Choroid plexus epithelial cell (primary cell): Measurements from ENCODE around the gene LPP.

Source experiments
- DNase-seq: peaks from one replicate; pipeline ENCODE4 v3.0.0-alpha.2; 2010; ENCODE audit warnings: low read depth
- H3K4me3 ChIP-seq: 2 replicates; pipeline ENCODE4 v1.5.1; 2011; ENCODE audit warnings: low read depth, mild to moderate bottlenecking, control low read depth, low read length, moderate library complexity
- TF ChIP-seq, protein P1 (sequence below): conservative IDR thresholded peaks from 2 replicates; pipeline ENCODE4 v1.5.1; 2011; ENCODE audit warnings: low read depth, mild to moderate bottlenecking, control low read depth, inconsistent platforms, low read length, moderate library complexity

LPP gene

DNA sequence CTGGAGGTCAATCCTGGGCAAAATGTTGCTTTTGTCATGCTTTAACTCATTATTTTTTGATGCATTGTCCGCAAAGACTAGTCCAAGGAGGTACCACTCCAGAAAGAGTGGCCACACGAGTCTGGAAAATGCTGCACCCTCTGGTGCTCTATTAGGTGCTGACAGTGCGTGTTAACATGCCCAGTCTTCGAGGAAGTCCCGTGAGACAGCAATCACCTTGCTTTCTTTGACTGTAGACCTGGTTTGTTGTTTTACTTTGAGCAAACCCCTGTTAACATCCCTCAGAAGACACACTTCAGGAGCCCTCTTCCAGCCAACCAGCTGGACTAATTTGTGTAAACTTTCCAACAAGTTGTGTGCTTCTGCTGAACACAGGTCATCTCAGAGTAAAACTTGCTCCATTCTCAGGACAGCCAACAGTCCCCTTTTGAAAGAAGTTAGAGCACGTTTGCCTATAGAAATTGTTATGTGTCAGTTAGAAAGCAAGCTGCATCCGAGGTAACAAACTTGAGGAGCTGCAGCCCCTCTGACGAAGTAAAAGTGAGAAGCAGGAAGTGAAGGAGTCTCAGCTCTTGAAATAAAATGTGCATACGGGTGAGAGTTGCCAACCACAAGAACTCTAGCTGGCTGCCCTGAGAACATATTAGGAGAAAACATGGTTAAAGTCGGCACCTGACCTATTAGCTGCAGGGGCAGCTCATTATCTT, 205.0 kb downstream of the LPP start:
- DNase-seq, result no peak
- TF ChIP-seq, protein P1, sequence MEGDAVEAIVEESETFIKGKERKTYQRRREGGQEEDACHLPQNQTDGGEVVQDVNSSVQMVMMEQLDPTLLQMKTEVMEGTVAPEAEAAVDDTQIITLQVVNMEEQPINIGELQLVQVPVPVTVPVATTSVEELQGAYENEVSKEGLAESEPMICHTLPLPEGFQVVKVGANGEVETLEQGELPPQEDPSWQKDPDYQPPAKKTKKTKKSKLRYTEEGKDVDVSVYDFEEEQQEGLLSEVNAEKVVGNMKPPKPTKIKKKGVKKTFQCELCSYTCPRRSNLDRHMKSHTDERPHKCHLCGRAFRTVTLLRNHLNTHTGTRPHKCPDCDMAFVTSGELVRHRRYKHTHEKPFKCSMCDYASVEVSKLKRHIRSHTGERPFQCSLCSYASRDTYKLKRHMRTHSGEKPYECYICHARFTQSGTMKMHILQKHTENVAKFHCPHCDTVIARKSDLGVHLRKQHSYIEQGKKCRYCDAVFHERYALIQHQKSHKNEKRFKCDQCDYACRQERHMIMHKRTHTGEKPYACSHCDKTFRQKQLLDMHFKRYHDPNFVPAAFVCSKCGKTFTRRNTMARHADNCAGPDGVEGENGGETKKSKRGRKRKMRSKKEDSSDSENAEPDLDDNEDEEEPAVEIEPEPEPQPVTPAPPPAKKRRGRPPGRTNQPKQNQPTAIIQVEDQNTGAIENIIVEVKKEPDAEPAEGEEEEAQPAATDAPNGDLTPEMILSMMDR, result no peak
- no peak overlapping the region for H3K4me3 ChIP-seq

DNA sequence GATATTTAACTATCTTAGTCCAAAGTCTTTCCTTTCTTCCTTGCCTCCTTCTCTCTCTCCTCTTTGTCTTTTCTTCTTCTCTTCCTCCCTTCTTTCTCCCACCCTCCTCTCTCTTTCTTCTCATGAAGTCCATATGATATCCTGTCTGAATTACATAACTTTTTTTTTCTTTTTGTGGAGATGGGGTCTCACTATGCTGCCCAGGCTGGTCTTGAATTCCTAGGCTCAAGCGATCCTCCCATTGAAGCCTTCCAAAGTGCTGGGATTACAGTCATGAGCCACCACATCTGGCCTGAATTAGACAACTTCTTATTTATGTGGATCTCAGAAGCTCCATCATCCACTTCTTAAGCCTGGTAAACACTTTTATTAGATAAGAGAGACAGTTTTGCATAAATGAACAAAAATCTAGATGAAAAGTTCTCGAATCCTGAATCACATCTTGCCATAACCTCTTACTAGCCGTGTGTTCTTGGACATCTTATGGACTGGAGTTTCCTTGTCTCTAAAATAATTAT, 206.5 kb downstream of the LPP start:
- no peak for DNase-seq
- H3K4me3 ChIP-seq, result no peak overlapping the region
- TF ChIP-seq, protein P1, result no peak

DNA sequence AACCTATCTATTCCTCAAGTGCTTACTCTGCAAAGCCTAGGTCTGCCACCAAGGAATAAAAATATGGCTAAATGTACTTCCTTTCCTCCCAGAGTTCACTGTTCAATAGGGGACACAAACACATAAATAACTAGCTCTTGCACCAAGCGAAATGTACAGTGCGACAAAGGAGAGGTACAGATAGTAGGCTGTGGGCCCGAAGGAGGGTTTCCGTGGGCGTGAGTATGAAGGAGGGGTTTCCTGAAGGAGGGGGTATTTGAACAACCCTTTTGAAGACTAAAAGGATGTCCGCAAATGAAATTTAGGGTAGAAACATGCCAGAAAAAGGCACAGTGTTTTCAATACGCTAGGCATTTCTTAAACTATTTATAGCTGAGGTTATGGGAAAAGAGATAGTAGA, 207.9 kb downstream of the LPP start:
- H3K4me3 ChIP-seq, result no peak overlapping the region
- DNase-seq, result no peak
- TF ChIP-seq, protein P1, result no peak

DNA sequence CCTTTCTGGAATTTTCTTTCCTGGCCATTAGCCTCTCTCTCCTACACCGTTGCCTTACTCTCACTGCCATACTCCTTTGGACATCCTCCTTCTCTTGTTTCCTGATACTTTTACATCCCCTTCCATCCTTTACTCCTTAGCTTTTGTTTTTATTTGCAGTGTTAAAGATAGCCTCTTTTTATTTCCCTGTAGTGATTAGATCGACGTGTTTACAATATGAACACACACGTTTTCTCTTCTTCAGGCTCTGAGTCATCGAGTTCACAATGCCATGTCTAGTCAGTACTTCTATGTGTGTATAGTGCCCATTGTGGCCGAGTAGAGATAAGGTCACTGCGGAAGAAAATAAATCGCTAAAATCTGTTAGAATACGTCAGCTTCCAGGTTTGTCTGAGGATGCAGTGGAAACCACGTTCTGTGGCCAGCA, 208.5 kb downstream of the LPP start:
- DNase-seq, result peak; percentile 90
- TF ChIP-seq, protein P1, result peak; percentile 22
- H3K4me3 ChIP-seq, result no peak overlapping the region

DNA sequence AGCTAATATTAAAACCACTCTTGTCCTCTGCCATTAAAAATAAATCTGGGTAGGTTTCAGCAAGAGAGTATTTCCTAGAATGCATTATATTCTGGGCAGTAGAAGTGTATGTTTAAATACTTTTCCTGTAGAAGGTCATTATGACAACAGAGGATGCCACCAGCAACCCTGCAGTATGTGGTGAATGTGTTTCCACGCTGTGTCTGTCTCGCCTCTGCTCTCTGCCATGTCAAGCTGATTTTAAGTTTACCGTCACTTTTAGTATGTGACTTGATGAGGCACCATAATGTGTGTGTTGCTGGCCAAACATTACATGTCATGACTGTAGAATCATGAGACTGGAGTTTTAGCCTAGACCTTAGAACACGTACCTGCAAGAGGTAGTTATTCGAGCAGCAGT, 211.2 kb downstream of the LPP start:
- TF ChIP-seq, protein P1, result no peak
- no peak for DNase-seq
- H3K4me3 ChIP-seq, result no peak overlapping the region

DNA sequence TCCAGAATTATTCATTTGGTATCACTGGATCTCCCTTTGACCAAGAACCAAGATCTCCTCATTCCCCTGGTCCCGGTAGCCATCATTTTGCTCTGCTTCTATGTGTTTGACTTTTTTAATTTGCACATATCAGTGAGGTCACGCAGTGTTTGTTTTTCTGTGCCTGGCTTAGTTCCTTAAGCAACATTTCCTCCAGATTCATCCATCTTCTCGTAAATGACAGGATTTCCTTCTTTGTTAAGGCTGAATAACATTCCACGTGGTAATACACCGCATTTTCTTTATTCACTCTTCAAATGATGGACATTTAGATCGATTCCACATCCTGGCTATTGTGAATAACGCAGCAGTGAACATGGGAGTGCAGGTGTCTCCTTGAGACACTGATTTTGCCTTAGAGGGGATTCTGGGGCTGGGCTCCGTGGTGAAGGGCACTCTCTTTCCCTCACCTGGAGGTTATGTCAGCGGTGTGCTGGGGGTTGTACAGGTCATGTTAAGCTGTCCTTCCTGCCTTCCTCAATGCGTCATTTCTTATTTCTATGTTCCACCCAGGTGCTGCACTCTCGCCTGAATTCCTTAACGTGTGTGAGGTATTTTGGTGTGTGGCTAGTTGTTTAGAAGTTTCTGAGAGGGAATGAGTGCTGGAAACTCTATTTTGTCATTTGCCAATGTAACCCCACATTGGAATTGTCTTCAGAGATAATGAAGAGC, 212.2 kb downstream of the LPP start:
- TF ChIP-seq, protein P1, result no peak
- DNase-seq, result peak; percentile 69
- no peak overlapping the region for H3K4me3 ChIP-seq
